H1 (cell line): Measurements from ENCODE around the gene SPSB1. TPM values are rescaled to one million over a fixed set of nuclear protein-coding genes. Genes with fewer than 3 reads are reported as not detected.

Source experiments
- MAFK ChIP-seq: IDR thresholded peaks from 2 replicates; pipeline ENCODE4 v1.6.1; 2012; ENCODE audit warnings: low read depth, mild to moderate bottlenecking, improper control_type of control experiment, low read length
- SIX5 ChIP-seq: IDR thresholded peaks from 2 replicates; pipeline ENCODE4 v1.6.1; 2011; ENCODE audit warnings: mild to moderate bottlenecking, low read depth, low read length
- polyA plus RNA-seq, 7 experiments: library from polyadenylated mRNA; depleted of rRNA in 3 of 7; stranded (reverse) in 5 of 7; unstranded in 2 of 7; fragments of >200 nt in 5 of 7; fragments of 200-250 nt in 2 of 7; gene quantifications; 1 replicate in 5 of 7; 2 replicates in 1 of 7; 4 replicates in 1 of 7; pipeline versions ENCODE4 v1.2.1 to v1.2.3, GENCODE V29; 2011 to 2013; ENCODE audit warnings: missing spikeins in 2 of 7, mixed read lengths in 2 of 7
- total RNA-seq: library from RNA; stranded (reverse); fragmentation: NEBNext Ultra II Directional; extraction: Animal tissue kit (Norgen Biotek cat#: 25700); gene quantifications from 2 replicates; pipeline ENCODE4 v1.2.1, GENCODE V29; 2021

SPSB1 gene
- total and polyA plus RNA-seq, 2 of the 8 experiments (the other 6 are each of a cell fraction or from before 2014, with no cell fraction given) = 5.3 to 6.4 TPM

DNA sequence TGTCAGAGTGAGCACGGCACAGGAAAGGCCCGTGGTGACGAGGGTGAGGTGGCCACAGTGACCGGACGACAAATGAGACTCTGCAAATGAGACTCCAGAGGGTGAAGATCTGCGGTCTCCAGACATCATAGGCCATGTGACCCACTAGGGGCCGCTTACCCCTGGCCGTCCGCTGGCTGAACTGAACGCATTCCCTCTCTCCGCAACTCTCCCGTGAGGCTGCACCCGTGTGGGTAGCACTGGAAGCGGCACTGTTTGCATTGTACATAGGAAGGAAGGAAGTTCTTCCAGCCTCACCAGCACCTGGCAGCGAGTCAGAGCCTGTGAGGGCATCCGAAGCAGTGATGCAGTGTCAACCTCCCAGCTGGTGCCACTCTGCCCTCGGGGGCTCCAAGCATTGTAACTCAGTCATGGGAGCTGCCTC, 23.6 kb upstream of the SPSB1 start (continued):
- TF ChIP-seq SIX5 (no peak), MAFK (no peak)
